GM19438 (cell line): ENCODE data around the gene KHDC4.

Source experiments
- ATAC-seq: cut with Tn5 transposase; IDR thresholded peaks from one replicate; pipeline ENCODE4 v1.9.1; 2021; ENCODE audit warnings: low read depth; ENCODE audit not compliant: unreplicated experiment

The KHDC4 gene

DNA sequence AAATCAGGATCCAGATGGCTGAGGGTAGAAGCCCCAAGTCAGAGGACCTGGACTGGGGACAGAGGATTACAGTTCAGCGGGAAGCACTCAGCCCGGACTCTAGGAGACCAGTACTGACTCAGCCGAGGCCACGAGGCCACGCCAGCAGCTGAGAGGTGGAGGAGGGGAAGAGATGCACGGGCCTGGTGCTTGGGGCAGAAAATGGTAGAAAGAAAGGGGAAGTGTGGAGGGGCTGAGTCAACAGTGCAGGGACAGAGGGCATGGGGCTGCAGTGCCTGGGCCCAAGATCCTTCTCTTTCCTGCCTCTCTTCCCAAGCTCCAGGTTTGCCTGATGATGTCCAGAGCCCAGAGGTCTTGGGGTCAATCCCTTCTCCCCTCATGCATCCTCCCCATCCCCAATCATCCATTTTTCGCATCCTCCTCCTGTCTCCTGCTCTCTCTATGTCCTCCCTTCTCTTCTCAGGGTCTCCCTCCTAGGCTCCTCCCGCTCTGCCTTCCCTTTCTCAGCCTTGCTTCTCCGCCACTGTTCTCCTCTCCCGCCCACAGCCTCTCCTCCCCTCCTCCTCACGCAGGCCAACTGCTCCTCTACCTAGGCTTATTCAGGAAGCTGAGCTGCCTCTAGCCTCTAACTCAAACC, 36.4 kb upstream of the KHDC4 start:
- no peak for ATAC-seq

DNA sequence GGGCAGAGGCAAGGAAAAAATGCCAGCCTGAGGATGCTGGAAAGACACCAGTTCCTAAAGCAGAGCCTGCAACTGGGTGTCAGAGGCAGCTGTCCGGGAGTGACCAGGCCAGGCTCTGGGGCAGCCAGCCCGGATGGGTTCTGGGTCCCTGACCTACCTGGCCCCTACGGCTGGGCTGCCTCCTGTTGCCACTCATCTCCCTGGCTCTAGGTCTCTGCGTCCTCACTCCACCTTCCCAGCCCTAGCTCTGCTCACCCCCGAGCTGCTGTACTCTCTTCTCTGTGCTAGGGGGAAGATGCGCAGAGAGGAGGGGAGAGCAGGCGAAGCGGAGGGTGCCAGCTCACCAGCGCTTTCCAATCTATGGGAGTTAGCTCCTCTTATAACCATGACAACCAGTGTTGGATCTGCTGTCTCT, 35.2 kb upstream of the KHDC4 start:
- ATAC-seq = no peak

DNA sequence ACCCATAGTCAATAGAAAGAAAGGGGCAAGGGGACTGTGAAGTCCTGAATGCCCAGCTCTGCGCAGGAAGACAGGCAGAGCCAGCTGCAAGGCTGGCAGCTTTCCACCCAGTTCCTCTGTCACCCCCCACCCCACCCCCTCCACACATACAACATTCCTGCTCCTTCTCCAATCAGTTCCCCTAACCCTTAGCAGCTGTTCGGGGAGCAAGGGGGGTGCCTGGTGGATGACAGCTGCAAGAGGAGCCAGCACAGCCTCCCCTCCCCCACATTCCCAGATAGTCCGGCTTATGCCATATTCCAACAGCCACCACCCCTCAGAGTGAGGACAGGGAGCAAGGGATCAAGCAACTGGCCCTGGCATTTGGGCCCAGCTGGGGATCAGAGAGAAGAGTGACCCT, 34.5 kb upstream of the KHDC4 start:
- no peak for ATAC-seq

- ATAC-seq = no peak
Measured at GRCh38 chr1:155968051-155968400, 33.8 kb upstream of the KHDC4 start.

DNA sequence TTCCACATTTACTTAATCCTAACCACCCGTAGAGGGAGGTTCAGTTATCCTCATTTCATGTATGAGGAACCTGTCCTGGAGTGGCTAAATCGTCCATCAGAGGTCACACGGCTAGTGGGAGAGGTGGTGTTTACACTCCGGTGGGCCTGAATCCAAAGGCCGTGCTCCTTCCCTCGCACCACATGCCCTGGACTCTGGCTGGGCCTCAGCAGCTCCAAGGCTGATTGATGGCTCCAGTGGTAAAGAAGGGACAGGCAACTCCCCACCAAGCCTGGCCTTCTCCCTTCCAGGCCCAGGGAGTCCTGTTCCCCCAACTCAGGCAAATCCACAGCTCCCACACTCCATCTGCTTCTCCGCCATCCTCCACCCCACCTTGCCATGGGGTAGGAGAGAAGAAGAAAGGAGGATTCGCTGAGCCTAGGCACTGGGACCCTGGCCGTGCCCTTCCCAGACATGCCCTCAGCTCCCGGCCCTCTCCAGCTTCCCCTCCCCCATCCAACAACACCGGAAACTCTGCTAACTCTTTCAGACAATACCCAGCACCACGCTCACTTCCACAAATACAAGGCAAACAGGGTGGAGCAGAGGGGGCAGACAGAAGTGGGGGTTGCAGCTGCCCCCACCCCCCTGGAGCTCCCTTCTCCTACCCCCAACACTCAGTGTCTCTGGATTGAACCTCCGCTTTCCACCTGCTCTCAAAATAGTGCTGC, 33.3 kb upstream of the KHDC4 start:
- ATAC-seq = no peak

DNA sequence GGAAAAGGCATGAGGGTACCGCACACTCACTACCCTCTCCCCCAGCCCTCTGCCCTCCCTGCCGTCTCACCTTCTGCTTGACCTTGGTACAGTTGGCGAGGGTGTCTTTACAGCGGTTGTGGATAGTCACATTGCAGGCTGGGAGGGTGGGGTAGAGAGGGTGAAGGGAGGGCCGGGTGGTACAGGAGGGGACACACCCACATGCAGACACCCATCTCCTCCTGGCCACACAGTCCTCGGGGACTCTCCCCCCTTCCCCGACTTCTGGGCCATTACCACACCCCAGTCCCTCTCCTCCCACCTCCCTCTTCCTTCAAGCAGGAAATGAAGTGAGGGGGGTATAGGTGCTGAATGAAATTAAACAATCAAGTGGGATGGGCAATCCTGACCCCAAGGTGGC, 32.5 kb upstream of the KHDC4 start:
- ATAC-seq = no peak

GRCh38 chr1:155966135-155966534, 31.9 kb upstream of the KHDC4 start:
- ATAC-seq = no peak

DNA sequence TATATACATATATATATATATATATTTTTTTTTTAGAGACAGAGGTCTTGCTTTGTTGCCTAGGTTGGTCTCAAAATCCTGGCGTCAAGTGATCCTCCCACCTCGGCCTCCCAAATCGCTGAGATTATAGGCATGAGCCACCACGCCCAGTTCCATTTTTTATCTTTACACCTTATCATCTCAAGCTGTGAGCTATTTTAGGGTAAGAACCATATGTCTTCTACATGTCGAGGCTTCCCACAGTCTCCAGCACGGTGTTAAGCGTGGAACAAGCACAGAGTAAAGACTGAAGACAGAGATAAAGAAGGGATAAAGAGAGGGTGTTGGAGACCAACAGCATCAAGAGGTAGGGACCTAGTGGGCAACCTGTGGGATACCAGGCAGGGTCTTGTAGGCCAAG, 30.0 kb upstream of the KHDC4 start:
- ATAC-seq = no peak

DNA sequence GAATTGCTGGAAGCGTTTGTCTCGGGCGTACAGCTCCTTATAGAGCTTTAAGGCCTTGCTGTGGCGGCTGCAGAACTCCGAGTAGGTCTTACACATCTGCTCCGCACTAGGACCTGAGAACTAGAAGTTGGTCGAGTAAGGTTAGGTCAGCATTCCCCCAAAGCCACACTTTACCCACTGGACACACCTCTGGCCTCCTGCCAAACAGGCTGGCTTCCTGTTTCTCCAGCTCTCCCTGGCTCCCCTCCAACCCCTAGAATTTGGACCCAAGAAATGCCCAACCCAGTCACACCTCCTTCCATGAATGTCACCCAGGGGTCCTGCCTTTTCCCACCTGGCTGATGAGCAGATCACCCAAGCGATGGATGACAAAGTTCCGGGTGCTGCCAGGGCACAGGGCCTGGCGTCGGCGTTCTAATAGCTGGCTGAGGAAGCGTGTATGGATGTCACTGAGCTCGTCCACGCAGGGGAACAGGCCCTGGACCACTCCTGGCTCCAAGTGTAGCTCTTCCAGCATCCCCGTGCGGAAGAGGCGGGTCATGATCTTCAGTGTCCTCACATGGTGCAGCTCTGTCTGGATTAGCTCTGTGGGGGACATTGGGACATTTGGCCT, 28.5 kb upstream of the KHDC4 start:
- no peak for ATAC-seq

- ATAC-seq = no peak
Measured at GRCh38 chr1:155961937-155962336, 27.7 kb upstream of the KHDC4 start.

DNA sequence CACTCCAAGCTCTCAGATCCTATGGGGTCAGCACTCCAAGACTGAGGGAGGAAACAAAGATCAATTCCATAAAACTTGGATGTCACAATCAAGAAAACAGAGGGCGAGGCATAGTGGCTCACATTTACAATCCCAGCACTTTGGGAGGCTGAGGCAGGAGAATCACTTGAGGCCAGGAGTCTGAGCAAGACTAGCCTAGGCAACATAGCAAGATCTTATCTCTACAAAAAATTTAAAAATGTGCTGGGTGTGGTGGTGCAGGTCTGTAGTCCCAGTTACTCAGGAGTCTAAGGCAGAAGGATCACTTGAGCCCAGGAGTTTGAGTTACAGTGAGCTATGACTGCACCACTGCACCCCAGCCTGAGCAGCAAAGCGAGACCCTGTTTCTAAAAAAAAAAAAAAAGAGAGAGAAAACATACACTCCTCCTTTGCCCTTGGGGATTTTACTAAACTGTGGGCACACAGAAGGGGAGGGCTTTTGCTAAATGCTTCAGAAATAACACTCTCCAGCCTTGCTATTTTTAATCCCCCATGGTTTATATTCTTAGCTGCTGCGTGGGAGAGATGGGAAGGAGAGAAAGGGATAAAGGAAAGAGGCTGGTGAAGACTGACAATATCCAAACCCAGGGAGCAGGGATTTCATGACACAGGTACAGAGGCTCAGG, 26.0 kb upstream of the KHDC4 start:
- no peak for ATAC-seq

DNA sequence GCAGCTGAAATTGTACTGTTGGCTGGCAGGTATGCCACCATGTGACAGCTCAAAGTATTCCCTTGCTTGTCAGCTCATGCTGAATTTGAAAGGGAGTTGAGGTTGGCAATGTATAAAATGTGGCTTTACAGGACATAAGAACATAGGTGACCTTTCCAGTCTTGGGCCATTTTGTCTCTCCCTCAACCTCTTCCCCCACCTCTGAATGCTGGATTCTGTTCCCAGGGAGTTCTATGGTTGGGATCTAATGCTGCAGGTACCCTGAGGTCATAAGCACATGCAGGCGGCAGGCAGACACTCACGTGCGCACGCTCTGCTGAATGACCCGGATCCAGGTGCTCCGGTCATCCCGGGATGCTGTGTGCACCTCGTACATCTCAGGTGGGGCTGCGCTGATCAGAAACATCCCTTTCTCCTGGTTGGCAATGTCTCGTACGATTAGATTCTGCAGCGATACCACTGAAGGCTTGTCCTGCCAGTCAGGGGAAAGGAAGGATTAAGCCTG, 23.2 kb upstream of the KHDC4 start:
- ATAC-seq = no peak

DNA sequence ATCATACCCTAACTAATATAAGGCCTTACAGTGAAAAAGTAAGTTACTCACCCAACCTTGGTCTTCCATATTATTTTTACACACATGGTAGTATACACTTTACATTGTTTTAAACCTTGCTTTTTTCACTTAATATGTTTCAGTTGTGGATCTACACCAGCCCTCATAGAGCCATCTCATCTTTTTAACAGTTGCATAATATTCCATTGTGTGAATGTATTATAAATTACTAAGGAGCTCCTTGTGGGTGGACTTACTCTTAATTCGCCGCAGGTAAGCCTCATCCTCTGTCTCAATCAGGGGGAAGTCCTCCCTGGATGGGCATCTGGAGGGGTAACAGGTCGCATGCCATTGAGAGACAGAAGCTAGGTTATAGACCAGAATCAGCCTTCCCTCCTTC, 20.4 kb upstream of the KHDC4 start:
- no peak for ATAC-seq

DNA sequence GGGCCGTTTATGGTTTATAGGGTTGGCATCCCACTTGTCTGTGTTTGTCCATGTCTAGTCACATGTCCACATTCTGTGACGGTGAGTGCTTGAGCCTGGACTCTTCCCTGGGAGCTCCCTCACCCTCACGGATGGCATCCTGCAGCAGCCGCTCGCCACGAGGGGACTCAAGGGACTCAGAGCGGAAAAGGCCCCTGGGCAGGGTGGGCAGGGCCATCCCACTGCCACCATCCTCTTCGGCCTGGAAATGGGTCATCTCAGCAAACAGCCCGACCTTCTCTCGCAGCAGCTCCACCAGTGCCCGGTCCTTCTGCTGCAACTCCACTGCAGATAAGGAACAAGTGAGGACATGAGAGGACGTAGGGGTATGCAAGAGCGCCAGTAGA, 18.3 kb upstream of the KHDC4 start:
- ATAC-seq = no peak

DNA sequence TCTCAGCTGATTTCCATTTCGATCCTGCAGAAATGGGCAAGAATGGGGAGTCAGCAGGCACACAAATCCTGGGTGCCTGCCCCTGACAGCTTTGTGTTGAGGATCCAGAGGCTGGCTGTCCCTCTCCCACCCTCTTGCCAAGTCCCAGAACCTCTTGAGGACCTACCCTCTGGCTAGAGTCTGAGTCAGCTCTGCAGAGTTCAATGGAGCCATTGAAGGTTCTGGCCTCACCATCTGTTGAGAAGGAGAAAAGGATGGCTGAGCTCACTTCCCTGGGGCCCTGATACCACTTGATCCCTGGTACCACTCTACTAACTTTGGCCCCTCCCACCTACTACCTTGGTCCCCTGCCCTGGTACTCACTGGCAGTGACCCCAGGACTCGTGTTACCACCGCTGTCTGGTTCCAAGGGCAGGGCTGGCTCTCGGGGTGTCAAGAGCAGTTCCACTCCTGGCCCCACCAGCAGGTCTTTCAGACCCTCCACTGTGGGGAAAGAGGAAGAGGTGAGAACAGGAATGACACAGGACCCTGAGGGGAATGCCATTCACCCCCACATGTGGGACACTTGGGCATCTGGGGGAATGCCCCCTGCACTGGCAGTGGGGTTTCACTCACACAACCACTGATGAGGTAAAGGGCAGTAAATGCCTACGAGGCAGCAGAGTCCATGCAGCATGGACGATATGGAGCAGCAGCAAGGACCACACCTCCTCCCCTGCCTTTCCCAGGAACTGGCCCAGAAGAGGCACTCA, 17.7 kb upstream of the KHDC4 start:
- ATAC-seq = no peak

DNA sequence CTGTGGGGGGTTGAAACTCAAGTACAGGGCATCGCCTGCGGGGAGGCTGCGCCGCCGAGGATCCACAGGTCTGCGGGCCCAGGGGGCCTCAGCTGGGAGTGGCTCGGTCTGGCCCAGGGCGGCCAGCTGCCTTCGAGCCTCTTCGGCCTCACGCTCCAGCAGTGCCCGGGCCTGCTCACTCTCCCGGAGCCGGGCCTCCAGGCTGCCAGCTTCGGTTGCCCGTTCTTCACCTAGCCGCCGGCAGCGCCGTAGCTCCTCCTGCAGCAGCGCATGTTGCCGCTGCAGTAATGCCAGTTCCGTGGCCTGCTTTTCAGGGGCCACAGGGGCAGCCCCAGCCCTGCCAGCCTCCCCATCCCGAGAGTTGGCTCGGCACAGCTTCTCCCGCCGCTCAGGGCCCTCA, 16.6 kb upstream of the KHDC4 start:
- ATAC-seq = no peak

DNA sequence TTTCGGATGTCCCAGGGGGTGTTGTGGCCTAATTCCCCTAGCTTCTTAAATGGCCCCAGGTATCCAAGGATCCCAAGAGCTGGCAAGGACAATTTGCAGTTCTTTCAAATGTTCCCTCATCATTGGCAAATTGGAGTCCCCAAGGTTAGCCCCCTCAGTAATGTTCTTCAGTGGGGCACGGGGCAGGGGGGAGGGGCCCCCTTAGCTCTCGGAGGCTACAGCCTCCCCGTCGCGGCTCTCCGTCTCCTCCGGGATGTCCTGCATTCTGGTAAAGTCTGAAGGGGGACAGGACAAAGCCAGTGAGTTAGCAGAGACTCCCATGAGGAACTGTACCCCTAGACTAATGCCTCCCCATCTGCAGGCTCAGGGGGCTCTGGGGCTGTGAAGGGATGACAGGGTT, 13.5 kb upstream of the KHDC4 start:
- no peak for ATAC-seq

DNA sequence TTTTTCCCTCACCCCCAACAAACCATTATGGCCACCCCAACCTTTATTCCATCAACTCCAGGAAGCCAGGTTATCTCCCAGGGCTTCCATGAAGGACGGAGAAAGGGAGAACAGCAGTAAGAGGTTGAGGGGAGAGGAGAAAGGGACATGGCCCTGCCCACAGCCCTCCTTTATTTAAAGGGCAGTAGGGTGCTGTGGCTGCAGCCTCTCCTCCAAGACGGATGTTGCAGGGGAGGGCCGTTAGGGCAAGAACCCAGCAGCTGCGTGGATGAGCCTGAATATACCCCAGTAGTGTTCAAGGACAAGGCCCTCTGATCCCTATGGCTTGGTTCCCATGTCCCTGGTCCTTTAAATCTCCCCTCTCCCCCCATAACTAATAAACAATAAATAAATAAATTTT, 13.1 kb upstream of the KHDC4 start:
- no peak for ATAC-seq

- ATAC-seq = no peak
Measured at GRCh38 chr1:155946633-155947219, 12.5 kb upstream of the KHDC4 start.

GRCh38 chr1:155944444-155944799, 10.2 kb upstream of the KHDC4 start:
- ATAC-seq = no peak
